ENCODE data around the gene AMHR2.
A peak's percentile ranks its signal among the peaks of the same experiment; 100 is the strongest.
"Not testable (repeated sequence)": the region's sequence is repeated elsewhere in the genome, so short reads cannot be mapped to it uniquely, and the experiment has no call there.

AMHR2 gene

DNA sequence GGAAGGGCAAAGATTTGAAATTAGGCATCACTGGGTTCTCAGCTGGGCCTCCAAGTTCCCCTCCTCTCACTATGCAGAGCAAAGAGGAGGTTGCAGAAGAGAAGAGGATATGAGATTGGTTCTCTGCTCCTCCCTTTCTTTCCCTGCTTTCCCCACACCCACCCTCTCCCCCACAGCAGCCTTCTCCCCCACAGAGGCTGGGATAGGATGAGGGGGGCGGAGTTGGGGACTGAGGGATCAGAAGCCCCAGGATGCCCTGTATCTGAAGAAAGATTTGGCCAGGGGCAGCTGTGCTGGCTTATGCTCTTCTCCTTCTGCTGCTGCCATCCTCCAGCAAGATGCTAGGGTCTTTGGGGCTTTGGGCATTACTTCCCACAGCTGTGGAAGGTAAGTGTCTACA lies at the start of gene AMHR2:
Gene AMHR2 (plus strand): TSS at position 259 of the 400 bp plus-strand sequence. CDS start 80 bp downstream, at position 339.
- DNase-seq: no peak

DNA sequence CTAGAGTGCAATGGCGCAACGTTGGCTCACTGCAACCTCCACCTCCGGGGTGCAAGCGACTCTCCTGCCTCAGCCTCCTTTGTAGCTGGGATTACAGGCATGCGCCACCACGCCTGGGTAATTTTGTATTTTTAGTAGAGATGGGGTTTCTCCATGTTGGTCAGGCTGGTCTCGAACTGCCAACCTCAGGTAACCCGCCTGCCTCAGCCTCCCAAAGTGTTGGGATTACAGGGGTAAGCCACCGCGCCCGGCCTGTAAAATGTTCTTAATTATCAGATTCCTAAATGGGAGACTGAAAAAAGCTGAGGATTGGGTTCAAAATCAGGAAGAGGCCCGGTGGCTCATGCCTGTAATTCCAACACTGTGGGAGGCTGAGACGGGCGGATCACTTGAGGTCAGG lies 49.4 kb upstream of the AMHR2 start:
- DNase-seq: not testable (repeated sequence)

DNA sequence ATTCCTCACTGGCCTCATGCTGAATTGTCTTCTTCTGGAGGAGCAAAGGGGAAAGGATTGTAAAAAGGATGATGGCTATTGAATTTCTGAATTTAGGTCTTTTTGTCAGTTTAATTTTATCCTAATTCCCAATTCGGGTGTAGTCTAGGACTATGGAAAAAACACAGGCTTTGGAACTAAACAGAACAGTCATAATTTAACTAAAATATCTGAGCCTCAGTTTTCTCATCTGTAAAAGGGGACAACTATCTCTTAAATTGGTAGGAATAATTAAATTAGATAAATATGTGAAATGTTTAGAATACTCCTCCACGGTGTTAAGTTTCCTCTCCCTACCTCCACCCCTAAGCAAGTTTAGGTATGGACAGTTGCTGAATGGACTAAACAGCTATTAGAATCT lies 46.9 kb upstream of the AMHR2 start:
- no peak for DNase-seq

DNA sequence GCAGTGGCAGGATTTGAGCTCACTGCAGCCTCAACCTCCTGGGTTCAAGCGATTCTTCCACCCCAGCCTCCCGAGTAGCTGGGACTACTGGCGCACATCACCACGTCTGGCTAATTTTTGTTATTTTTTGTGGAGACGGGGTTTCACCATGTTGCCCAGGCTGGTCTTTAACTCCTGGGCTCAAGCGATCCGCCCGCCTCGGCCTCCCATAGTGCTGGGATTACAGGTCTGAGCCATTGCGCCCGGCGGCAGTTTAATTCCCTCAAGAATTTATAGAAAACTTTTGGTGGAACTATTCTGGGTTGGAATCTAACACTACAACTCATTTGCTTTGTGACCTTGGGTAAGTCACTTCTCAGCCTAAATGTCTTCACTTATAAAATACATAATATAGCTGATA lies 45.4 kb upstream of the AMHR2 start:
- DNase-seq: no peak

DNA sequence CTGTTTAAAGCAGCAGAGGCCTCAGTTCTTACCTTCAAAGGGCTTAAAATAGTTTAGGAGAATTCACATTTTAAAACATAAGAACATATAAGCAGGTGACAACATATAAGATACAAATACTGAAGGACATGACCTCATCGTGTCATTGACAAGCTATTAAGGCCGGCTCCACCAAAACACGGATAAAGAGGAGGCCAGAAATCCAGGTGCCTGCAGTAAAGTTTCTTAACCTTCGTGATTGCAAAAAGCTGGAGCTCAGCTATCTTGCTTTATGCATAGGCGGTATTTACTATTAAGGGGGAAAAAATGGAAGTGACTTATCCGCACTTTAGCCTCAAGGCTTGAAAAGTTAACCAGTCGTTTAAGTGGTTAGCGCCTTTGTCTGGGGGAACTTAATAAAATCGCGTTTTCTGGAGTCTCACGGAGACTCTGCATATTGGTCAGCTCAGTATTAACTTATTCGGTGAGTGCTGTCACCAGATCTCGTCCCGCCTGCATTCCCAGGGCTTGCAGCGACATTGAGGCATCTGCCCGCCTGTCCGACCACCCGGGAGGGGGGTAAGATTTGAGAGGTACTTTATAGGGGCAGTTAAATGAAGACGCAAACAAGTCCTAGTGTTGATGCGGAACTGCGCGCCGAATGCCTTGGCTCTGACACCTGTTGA lies 44.8 kb upstream of the AMHR2 start:
- DNase-seq: no peak

DNA sequence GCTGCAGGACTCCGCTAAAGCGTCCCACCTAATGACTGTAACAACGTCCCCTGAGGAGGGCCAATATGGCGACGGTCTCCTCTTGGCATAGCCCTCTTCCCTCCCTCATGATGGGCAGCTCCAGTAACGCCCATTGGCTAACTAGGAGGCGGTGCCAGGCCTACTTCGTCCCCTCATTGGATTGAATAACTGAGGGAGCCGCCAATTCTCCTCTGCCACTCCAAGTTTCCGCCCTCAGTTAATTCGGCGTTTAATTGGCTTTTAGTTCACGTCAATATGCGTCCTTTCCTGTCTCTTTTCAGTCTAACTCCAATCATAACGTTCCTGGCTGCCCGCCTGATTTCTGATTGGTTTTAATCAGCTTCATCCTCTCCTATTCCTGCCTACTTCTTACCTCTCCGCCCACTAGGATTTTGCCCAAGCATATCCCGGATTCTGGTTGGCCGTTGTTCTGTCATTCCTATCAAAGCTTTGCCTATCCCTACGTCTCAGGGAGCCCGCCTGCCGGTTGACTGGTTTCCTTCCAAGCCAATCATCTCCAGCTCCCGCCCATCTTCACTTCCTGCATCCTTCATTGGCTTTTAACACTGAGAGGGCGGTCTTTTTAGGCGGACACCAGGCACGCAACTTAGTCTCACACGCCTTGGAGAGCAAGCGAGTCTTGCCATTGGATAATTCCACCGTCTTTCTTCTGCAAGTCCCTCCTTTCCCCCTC lies 44.1 kb upstream of the AMHR2 start:
- peak; percentile 100 for DNase-seq

DNA sequence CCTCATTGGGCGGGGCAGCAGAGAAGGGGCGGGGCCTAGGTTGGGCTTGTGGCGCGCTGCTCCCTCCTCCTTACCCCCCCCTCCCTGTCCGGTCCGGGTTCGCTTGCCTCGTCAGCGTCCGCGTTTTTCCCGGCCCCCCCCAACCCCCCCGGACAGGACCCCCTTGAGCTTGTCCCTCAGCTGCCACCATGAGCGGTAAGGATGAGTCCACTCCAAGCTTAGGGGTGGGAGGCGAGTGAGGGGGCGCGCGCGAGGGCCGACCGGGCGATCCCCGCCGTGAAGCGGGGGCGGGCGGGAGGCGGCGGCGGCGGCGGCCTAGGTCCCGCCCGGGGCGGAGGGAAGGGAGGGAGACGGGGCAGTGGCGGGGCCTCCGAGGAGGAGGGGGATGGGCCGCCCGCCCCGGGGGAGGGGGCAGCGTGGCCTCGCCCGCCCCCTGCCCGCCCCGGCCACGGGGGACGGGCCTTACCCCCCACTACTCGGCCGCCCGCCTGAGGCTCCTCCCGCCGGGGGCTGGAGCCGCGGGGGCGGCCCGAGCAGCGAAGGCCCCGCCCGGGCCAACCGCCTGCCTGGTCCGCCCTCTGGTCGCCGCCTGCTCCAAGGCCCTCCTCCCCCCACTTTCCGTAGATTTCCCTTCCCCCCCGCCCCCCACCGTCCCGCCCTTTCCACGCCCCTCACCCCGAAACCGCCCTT lies 43.4 kb upstream of the AMHR2 start, which contains the start of gene SP1:
Gene SP1 (plus strand): TSS at position 73 of the 690 bp plus-strand sequence. CDS start 116 bp downstream, at position 189.
- DNase-seq: peak; percentile 83

DNA sequence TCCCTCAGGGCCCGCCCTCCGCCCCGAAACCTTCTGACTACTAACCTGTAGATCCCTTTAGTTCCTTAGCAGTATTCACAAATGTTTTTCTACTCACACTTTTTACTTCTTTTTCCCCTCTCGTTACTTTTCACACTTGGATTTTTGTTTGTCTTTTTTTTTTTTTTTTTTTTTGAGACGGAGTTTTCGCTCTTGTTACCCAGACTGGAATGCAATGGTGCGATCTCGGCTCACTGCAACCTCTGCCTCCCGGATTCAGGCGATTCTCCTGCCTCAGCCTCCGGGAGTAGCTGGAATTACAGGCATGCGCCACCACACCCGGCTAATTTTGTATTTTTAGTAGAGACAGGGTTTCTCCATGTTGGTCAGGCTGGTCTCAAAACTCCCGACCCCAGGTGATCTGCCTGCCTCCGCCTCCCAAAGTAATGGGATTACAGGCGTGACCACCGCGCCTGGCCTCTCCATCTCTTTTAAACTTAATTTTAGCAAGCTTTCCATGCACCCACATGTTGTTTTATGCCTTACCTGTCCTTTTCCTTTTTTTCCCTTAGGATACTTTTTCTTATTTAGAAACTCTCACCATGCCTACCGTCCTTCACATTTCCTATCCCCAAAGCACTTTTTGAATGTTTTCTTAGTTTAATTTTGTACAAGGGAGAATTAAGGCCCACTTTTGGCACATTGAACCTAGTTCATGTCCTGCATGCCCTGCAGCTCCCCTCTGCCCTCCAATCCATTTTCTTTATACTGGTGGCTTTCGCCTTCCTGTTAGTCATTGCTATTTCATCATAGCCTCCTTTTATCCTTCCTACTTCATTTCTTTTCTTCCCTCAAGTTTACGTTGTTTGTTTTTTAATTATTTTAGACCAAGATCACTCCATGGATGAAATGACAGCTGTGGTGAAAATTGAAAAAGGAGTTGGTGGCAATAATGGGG lies 42.6 kb upstream of the AMHR2 start:
- no peak for DNase-seq

DNA sequence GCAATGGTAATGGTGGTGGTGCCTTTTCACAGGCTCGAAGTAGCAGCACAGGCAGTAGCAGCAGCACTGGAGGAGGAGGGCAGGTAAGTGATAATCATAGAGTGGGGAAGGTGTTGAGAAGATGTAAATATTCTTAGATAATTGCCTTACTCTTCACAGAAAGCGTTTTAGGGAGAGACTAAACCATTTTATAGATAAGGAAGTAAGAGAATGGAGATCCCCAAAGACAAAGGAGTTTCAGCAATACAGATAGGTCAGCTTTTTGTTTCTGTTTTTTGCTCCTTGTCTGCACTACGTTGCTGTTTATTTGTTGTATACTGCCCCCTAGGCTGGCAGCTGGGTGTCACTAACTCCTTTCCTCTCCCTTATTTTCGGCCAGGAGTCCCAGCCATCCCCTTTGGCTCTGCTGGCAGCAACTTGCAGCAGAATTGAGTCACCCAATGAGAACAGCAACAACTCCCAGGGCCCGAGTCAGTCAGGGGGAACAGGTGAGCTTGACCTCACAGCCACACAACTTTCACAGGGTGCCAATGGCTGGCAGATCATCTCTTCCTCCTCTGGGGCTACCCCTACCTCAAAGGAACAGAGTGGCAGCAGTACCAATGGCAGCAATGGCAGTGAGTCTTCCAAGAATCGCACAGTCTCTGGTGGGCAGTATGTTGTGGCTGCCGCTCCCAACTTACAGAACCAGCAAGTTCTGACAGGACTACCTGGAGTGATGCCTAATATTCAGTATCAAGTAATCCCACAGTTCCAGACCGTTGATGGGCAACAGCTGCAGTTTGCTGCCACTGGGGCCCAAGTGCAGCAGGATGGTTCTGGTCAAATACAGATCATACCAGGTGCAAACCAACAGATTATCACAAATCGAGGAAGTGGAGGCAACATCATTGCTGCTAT lies 41.7 kb upstream of the AMHR2 start:
- no peak for DNase-seq

DNA sequence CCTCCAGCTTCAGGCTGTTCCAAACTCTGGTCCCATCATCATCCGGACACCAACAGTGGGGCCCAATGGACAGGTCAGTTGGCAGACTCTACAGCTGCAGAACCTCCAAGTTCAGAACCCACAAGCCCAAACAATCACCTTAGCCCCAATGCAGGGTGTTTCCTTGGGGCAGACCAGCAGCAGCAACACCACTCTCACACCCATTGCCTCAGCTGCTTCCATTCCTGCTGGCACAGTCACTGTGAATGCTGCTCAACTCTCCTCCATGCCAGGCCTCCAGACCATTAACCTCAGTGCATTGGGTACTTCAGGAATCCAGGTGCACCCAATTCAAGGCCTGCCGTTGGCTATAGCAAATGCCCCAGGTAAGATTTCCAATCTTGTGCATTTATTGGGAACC lies 40.4 kb upstream of the AMHR2 start:
- no peak for DNase-seq

DNA sequence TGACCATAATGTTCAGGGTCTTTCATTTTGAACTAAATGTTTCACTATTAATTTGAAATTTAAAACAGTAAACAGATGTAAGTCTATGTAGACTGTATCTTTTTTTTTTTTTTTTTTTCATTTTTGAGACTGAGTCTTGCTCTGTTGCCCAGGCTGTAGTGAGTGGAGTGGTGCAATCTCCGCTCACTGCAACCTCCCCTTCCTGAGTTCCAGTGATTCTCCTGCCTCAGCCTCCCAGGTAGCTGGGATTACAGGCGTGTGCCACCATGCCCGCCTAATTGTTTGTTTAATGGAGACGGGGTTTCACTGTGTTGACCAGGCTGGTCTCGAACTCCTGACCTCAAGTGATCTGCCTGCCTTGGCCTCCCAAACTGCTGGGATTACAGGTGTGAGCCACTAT lies 37.3 kb upstream of the AMHR2 start:
- not testable (repeated sequence) for DNase-seq

DNA sequence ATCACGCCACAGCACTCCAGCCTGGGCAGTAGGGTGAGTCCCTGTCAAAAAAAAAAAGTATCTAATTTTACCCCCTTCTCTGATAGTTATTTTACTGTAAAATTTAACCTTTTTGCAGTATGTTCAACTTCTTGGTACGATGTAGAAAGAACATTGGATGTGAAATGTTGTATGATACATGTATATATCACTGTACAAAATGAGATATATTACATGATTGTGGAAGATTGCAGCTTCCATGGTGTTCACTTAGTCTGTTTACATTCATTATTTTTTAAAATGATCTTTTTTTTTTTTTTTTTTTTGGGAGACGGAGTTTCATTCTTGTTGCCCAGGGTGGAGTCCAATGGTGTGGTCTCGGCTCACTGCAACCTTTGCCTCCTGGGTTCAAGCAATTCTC lies 34.7 kb upstream of the AMHR2 start:
- no peak for DNase-seq

DNA sequence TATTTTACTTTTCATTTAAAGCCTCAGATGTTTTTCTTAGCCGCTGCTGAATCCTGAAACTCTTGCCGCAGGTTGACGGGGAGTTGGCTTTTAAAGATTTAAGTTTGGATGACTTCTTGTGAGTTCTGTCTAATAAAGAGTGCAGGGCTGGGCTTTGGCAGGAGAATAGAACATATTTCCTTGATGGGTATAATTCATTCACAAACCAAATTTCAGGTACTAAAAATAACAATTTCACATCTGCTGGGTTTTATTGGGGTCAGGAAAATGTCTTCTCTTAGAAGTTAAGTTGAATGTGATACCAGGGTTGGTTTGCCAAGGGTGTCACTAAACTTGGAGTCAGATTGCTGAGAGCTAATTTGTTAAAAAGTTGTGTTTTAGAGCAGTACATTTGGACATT lies 34.0 kb upstream of the AMHR2 start:
- DNase-seq: no peak

DNA sequence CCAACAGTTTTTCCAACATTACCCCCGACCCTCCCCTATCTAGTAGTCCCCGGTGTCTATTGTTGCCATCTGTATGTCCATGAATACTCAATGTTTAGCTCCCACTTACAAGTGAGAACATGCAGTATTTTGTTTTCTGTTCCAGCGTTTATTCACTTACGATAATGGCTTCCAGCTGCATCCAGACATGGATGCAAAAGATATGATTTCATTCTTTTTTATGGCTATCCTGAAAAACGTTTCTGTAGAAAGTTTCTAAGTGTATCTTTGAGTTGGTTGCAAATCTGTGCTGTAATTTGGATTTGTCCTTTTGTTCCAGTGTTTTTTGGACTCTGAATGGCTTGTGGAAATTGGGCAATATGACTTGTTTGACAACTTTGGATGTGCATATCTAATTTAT lies 31.9 kb upstream of the AMHR2 start:
- no peak for DNase-seq

DNA sequence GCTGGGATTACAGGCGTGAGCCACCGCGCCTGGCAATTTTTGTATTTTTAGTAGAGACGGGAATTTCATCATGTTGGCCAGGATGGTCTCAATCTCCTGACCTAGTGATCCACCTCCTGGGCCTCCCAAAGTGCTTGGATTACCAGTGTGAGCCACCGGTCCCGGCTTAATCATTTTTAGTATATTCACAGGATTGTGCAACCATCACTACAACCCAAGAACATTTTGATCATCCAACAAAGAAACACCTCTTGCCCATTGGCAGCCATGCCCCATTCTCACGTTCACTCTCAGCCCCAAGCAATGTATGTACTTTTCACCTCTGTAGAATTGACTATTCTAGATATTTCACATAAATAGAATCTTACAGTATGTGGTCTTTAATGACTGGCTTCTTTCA lies 23.8 kb upstream of the AMHR2 start:
- no peak for DNase-seq

DNA sequence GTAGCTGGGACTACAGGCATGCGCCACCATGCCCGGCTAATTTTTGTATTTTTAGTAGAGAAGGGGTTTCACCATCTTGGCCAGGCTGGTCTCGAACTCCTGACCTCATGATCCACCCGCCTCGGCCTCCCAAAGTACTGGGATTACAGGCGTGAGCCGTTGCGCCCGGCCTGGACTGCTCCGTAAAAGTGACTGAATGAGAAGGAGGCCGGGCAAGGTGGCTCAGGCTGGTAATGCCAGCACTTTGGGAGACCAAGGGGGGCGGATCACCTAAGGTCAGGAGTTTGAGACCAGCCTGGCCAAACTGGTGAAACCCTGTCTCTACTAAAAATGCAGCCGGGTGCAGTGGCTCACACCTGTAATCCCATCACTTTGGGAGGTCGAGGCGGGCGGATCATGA lies 21.3 kb upstream of the AMHR2 start:
- DNase-seq: not testable (repeated sequence)

DNA sequence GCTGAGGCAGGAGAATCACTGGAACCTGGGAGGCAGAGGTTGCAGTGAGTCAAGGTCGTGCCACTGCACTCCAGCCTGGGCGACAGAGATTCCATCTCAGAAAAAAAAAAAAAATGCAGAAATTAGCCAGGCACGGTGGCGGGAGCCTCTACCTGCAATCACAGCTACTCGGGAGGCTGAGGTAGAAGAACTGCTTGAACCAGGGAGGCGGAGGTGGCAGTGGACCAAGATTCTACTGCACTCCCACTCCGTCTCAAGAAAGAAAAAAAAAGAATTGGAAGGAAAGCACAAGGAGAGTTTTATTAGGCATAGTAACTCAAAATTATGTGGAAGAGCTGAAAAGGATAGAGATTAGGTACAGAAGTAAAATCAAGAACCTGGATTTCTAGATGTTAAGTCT lies 20.8 kb upstream of the AMHR2 start:
- no peak for DNase-seq

DNA sequence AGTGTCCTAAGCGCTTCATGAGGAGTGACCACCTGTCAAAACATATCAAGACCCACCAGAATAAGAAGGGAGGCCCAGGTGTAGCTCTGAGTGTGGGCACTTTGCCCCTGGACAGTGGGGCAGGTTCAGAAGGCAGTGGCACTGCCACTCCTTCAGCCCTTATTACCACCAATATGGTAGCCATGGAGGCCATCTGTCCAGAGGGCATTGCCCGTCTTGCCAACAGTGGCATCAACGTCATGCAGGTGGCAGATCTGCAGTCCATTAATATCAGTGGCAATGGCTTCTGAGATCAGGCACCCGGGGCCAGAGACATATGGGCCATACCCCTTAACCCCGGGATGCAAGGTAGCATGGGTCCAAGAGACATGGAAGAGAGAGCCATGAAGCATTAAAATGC lies 12.7 kb upstream of the AMHR2 start:
- DNase-seq: no peak

DNA sequence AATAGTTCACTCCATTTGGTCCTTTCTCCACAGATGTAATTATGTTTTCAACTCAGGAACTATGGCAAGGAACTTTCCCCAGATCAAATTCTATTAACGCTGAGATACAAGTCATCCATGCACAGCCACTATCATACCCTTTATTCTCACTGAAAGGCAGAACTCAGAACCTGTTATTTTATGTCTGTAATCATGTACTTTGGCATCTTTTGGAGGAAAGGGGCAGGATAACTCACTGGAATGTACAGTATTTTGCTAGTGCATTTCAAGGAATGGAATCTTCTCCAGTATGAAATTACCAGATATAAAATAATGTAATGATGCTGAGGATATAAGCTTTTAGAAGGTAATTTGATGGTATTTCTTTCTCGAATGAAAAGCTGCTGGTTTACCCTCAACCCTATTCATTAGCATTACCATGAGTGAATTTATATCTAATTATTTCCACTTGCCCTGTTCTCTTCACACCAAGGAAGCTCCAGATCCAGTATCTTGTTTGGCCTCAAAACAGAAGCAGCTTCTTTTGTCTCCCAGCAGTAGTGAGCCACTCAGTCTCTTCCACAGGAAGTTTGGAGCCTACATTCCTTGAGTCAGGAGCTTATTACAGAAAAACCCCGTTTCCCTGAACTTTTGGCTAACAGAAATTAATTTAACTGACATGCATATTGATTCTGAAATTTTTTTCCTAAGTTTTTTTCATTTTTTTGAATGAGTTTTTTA lies 10.0 kb upstream of the AMHR2 start:
- DNase-seq: no peak

DNA sequence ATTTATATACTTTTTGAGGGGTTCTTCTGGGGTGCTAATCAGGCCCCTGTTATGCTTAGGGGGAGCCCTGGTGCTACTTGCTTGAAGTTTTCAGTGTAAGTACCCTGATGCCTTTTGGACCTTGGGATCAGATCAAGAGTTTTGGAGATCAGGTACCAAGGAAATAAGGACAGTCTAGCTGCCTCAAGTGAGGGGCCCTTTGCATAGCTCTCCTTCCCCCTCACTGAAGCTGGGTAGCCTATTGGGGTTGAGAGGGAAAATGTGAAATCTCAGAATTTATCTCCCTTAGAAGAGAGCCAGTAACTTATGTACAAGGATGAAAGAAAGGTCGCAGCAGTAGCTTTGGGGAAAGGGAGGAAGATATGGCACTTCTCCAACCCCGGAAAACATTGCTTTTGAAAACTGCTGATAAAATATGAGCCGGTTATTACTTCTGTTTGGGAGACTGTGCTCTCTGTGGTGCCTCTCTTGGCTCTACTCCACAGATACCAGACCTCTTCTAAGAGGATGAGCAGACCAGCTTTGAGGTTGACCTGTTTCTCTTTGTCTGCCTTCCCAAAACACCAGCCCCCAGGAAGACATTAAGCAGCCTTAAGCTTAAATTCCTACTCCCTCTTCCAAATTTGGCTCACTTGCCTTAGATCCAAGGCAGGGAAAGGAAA lies 8.8 kb upstream of the AMHR2 start:
- no peak for DNase-seq

Data from COR-L47 (cell line).